T1000 (cell line): ENCODE results near the gene FAM117B.

Experiments used
- DNase-seq: peaks from one replicate; lab custom pipeline; 2025; ENCODE audit warnings: mixed read lengths; lab: John Stamatoyannopoulos, UW

The FAM117B gene

DNA sequence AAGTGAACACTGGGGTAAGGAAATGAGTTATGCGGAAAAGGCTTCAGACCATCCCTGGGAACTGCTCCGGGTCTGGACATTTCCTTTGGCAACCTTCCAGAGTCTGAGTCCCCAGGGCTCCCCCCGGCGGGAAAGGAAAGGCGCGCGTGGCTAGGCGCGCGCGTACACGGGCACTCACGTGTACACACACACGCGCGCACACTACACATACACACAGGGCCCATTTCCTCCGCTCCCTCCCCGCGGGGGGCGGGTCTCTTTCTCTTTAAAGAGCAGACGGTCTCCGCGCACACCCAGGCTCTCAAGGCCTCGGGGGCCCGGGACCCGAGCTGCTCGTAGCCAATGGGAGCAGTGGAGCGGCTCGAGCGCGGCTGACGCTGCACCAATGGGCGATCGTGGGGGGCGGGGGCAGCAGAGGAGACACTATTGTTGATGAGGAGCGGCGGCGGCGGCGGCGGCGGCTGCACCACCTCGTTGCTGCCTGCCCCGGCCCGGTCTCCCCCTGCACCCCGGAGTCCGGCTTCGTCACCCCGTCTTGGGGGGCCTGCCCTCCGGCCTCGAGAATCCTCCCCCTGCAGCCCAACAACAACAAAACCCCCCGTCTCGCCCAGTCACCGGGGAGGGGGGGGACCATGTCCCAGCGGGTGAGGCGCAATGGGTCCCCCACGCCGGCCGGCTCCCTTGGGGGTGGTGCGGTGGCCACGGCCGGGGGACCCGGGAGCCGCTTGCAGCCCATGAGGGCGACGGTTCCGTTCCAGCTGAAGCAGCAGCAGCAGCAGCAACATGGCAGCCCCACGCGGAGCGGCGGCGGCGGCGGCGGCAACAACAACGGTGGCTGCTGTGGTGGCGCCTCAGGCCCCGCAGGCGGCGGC is at the start of gene FAM117B:
Gene FAM117B (plus strand): TSS at position 414 of the 872 bp plus-strand sequence. CDS start 219 bp downstream, at position 633.
- DNase-seq = peak; percentile 92

- peak; percentile 28 for DNase-seq
Measured at GRCh38 chr2:202588647-202589581, 45.9 kb upstream of the FAM117B start.

- no peak for DNase-seq
Measured at GRCh38 chr2:202589582-202589949, 45.2 kb upstream of the FAM117B start.

- DNase-seq = no peak
Measured at GRCh38 chr2:202592566-202592965, 42.2 kb upstream of the FAM117B start.

DNA sequence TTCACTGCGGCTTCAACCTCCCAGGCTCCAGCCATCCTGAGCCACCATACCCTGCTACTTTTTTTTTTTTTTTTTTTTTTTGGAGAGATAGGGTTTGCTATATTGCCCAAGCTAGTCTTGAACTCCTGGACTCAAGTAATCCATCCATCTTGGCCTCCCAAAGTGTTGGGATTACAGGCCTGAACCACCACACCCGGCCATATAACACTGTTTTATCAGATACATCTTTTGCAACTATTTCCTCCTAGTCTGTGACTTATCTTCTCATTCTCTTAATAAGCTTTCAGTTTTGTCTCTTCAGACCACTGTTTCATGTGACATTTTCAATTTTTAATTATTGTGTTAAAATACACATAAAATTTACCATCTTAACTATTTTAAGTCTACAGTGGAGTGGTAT is 35.7 kb upstream of the FAM117B start:
- no peak for DNase-seq

DNA sequence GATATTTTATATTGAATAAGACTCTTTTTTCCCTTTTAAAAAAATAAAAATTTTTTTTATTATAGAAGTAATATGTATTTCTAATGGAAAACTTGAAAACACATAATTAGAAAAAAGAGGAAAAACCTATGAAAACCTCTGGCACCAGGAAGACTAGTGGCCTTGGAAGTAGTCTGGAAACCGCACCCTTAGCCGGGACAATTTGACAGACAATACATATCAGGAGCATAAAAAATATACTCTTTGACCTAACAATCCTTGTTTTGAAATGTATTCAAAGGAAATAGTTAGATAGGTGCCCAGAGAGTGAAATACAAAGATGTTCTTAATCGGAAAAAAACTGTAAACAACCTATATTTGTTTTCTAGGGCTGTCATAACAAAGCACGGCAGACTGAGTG is 34.9 kb upstream of the FAM117B start:
- DNase-seq = no peak

- DNase-seq = no peak
Measured at GRCh38 chr2:202604699-202605098, 30.1 kb upstream of the FAM117B start.

DNA sequence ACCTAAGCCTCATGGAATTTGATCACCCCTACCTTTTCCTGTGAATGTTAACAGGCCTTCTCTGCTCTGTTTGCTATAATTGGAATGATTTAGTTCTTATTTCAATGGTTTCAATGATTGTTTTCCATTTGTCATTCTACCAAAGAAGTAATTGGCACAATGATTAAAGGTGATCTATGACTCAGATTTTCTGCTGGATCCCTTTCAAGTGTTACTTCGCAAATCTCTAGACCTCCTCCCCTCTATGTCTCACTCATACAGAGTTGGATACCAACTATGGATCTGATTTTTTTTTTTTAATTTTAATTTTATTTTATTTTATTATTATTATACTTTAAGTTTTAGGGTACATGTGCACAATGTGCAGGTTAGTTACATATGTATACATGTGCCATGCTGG is 29.6 kb upstream of the FAM117B start:
- DNase-seq = no peak

GRCh38 chr2:202608142-202608852 is 26.5 kb upstream of the FAM117B start:
- DNase-seq = no peak

- no peak for DNase-seq
Measured at GRCh38 chr2:202609381-202610145, 25.2 kb upstream of the FAM117B start.

- DNase-seq = no peak
Measured at GRCh38 chr2:202610380-202610779, 24.4 kb upstream of the FAM117B start.

DNA sequence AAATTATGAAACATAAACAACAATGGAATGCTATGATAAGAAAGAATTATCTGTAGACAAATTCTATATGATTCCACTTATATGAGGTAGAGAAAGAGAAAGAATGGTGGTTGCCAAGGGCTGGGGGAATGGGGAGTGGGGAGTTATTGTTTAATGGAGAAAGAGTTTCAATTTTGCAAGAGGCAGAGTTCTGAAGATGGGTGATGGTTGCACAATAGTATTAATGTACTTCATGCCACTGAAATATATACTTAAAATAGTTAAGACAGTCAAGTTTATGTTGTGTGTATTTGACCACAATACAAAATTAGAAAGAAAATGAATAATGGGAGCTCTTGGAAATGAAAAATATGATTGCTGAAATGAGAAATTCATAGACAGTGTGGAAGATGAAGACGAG is 22.6 kb upstream of the FAM117B start:
- no peak for DNase-seq

DNA sequence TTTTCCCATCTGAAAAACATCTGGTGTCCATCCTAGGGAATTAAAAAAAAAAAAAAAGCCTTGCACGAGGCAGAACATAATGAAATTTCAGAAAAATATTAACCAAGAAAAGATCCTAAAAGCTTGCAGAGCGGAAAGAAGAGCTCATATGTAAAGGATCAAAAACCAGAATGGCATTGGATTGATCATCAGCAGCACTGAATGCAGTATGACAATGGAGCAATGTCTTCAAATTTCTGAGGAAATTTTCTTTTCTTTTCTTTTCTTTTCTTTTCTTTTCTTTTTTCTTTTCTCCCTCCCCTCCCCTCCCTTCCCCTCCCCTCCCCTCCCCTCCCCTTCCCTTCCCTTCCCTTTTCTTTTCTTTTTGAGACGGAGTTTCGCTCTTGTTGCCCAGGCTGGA is 21.3 kb upstream of the FAM117B start:
- DNase-seq = no peak

DNA sequence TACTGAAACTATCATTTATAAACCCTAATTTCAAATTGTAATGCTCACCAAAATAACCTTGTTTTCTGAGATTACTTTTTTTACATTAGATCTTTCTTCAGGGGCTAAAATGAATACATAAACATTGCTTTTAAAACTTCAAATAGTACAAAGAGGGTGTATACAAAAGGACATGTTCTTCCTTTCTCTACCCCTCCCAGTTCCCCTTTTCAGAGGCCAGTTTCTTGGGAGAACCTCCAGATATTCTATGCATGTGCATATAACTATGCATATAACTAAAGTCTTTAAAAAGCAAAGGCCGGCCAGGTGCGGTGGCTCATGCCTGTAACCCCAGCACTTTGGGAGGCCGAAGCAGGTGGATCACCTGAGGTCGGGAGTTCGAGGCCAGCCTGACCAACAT is 10.6 kb upstream of the FAM117B start:
- no peak for DNase-seq

GRCh38 chr2:202627042-202627441 is 7.7 kb upstream of the FAM117B start:
- DNase-seq = no peak

GRCh38 chr2:202628646-202629198 is 6.0 kb upstream of the FAM117B start:
- DNase-seq = no peak

- no peak for DNase-seq
Measured at GRCh38 chr2:202632682-202633290, 2.0 kb upstream of the FAM117B start.

DNA sequence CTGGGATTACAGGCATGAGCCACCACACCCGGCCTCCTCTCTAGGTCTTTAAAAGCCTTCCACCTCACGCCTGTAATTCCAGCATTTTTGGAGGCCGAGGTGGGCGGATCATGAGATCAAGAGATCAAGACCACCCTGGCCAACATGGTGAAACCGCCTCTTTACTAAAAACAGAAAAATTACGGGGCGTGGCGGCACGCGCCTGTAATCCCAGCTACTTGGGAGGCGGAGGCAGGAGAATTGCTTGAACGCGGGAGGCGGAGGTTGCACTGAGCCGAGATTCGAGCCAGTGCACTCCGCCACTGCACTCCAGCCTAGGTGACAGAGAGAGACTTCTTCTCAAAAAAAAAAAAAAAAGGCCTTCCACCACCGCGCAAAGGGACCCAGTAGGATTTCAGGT is 1.3 kb upstream of the FAM117B start:
- no peak for DNase-seq

DNA sequence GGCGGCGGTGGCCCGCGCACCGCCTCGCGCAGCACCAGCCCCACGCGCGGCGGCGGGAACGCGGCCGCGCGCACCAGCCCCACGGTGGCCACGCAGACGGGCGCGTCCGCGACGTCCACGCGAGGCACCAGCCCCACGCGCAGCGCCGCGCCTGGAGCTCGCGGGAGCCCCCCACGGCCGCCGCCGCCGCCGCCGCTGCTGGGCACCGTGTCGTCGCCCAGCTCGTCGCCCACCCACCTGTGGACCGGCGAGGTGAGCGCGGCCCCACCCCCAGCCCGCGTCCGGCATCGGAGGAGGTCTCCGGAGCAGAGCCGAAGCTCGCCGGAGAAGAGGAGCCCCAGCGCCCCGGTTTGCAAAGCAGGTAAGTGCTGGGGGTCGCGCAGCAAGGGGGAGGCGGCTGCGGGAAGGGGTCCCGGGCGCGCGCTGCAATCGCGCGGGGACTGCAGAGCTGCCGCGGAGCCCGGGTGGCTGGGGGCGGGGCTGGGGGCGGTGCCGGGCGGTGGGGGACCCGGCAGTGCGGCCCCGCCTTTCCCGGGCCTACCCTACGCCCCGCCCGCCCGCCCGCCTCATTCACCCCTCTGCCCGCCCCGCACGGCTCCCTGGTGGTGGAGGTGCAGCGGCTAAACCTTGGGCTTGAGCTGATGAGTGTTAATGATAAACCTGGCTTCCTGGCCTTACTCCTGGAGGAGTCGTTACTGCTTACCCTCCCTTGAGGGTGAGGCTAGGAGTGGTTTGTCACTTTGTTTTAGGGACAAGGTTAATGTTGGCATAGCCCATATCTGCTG is 851 bp downstream of the FAM117B start:
- DNase-seq = peak; percentile 37

DNA sequence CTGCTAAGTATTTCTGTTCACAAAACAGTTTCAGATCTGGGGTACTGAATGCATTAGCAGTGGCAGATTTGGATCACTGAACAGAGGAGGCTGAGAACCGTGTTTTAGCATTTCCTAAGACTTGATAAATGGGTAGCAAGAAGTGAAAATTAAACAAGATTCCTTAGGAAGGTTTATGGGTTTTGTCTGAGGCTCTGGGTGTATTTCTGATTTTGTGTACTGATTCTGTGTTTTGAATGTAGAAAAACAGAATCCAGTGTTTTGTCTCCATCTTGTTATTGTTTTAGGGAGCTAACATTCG is 1.4 kb downstream of the FAM117B start:
- no peak for DNase-seq
